Aorta (tissue), 4 donors: ENCODE results near the gene CCDC88A. TPM values are rescaled to one million over a fixed set of nuclear protein-coding genes. Genes with fewer than 3 reads are reported as not detected.

Source experiments
- polyA plus RNA-seq, 2 donors: library from polyadenylated mRNA; stranded (reverse); fragments of 200-250 nt; gene quantifications; one replicate each; pipeline ENCODE4 v1.2.3, GENCODE V29; 2013
- total RNA-seq, 2 donors: library from RNA; stranded (reverse); fragmentation: NEBNext Ultra II Directional; extraction: Animal tissue kit (Norgen Biotek cat#: 25700); gene quantifications; one replicate each; pipeline ENCODE4 v1.2.1, GENCODE V29; 2021
- donor health status: healthy with polysubstance abuse.
- donor health status: Bipolar disorder and iron deficiency.
- donor health status: DM: no; HTN: no; CAD: no.
- donor health status: DM: yes; HTN: yes; CAD: no.

CCDC88A gene
- total and polyA plus RNA-seq, 4 donors: 17.4 to 92.4 (median 47.7) TPM

Other genes with a start within 250 kb of the CCDC88A start
- gene CLHC1, start 187.6 kb downstream of the CCDC88A start, total RNA-seq: 10 to 100 TPM in 1 of 2 donors, 1 to 10 TPM in 1; 9.3 to 13.9 TPM
- 10 to 100 TPM in 1 of 2 donors, 1 to 10 TPM in 1; 3.3 to 17.7 TPM for gene CLHC1, start 187.6 kb downstream of the CCDC88A start, polyA plus RNA-seq
- gene RPS27A, start 187.2 kb downstream of the CCDC88A start, total RNA-seq: 100 to 1,000 TPM; 752 to 754 TPM
- 1,000 to 10,000 TPM; 2,840 to 6,488 TPM for gene RPS27A, start 187.2 kb downstream of the CCDC88A start, polyA plus RNA-seq
- 10 to 100 TPM; 13.0 to 18.5 TPM for gene MTIF2, start 150.6 kb downstream of the CCDC88A start, total RNA-seq
- 10 to 100 TPM; 16.9 to 27.8 TPM for gene MTIF2, start 150.6 kb downstream of the CCDC88A start, polyA plus RNA-seq
- gene CFAP36, start 99.9 kb upstream of the CCDC88A start, total RNA-seq: 10 to 100 TPM; 40.9 to 45.4 TPM
- 10 to 100 TPM; 58.0 to 94.3 TPM for gene CFAP36, start 99.9 kb upstream of the CCDC88A start, polyA plus RNA-seq
- 10 to 100 TPM; 57.6 to 59.3 TPM for gene PPP4R3B, start 197.8 kb upstream of the CCDC88A start, total RNA-seq
- gene PPP4R3B, start 197.8 kb upstream of the CCDC88A start, polyA plus RNA-seq: 10 to 100 TPM; 28.9 to 42.6 TPM